HCT116 (cell line): ENCODE data around the gene TDRD10. TPM values are rescaled to one million over a fixed set of nuclear protein-coding genes. Genes with fewer than 3 reads are reported as not detected.

Experiments used
- ATAC-seq: fragments of 200-7000 bp; cut with Tn5 transposase; 2 replicates; pipeline ENCODE4 v1.9.1; 2020; ENCODE audit warnings: mild to moderate bottlenecking, moderate library complexity
- BruUV-seq: library from RNA; stranded (reverse); fragments of 400-500 nt; replicated peaks from 2 replicates; lab custom pipeline; 2021; lab: Mats Ljungman, UMichigan
- CTCF ChIA-PET: fragments of 300-600 bp; sonication (Branson Sonifier 250); formaldehyde crosslinking; loops from one replicate; lab custom pipeline; 2021; ENCODE audit warnings: antibody characterized with exemption; lab: Charles Lee
- POLR2A ChIA-PET: fragments of 300-600, 350-600 bp; sonication (Branson Sonifier 250); formaldehyde crosslinking; loops from one replicate; lab custom pipeline; 2021; ENCODE audit warnings: antibody characterized with exemption; lab: Charles Lee
- RAD21 ChIA-PET, 2 experiments: fragments of 300-600 bp; sonication (Branson Sonifier 250); formaldehyde crosslinking; loops; one replicate each; lab custom pipeline; 2023; ENCODE audit warnings: low total read pairs in 2 of 2; ENCODE audit not compliant: uncharacterized antibody in 2 of 2, unreplicated experiment in 2 of 2, low non-redundant PET in 1 of 2; lab: Charles Lee
- DNase-seq: peaks from one replicate; pipeline ENCODE4 v3.0.0-alpha.2; 2010; ENCODE audit warnings: low read depth, low spot score
- H2AFZ ChIP-seq: fragments of 200-600 bp; shearing (Covaris generic), sonication (generic); 2 replicates; pipeline ENCODE4 v1.6.1; 2017; ENCODE audit warnings: low read depth, mixed run types, mixed read lengths, antibody characterized with exemption, low read length; ENCODE audit not compliant: poor library complexity, severe bottlenecking
- H3K27ac ChIP-seq: 2 replicates; pipeline ENCODE4 v1.5.1; 2012; ENCODE audit warnings: low read depth, low read length
- H3K27me3 ChIP-seq: fragments of 200-600 bp; sonication (generic); 2 replicates; pipeline ENCODE4 v1.6.1; 2016; ENCODE audit warnings: mixed run types, low read length, mixed read lengths; ENCODE audit not compliant: insufficient read depth
- H3K36me3 ChIP-seq, 2 experiments: fragments of 200-500 bp in 1 of 2; fragments of 200-600 bp in 1 of 2; sonication (Bioruptor generic) in 1 of 2; sonication (generic) in 1 of 2; 2 replicates each; pipeline versions ENCODE4 v1.5.1 to v1.6.1; 2014 to 2016; ENCODE audit warnings: low read length in 2 of 2, inconsistent platforms in 1 of 2, mixed read lengths in 1 of 2, mixed run types in 1 of 2; ENCODE audit not compliant: insufficient read depth in 2 of 2, control insufficient read depth in 1 of 2
- H3K4me1 ChIP-seq, 2 experiments: fragments of 200-600 bp in 1 of 2; sonication (generic) in 1 of 2; 2 replicates each; pipeline versions ENCODE4 v1.5.1 to v1.6.1; 2012 to 2017; ENCODE audit warnings: low read length in 2 of 2, inconsistent platforms in 1 of 2, mild to moderate bottlenecking in 1 of 2, mixed read lengths in 1 of 2, mixed run types in 1 of 2, moderate library complexity in 1 of 2; ENCODE audit not compliant: insufficient read depth in 2 of 2, control insufficient read depth in 1 of 2
- H3K4me2 ChIP-seq: fragments of 200-600 bp; sonication (generic); 2 replicates; pipeline ENCODE4 v1.6.1; 2017; ENCODE audit warnings: mixed run types, low read length, mixed read lengths
- H3K4me3 ChIP-seq, 2 experiments: fragments of 200-600 bp in 1 of 2; sonication (generic) in 1 of 2; replicated peaks in 1 of 2; 2 replicates each; pipeline ENCODE4 v1.5.1; 2011 to 2016; ENCODE audit warnings: low read length in 2 of 2, control low read depth in 1 of 2, low read depth in 1 of 2, mild to moderate bottlenecking in 1 of 2, mixed read lengths in 1 of 2, mixed run types in 1 of 2
- H3K79me2 ChIP-seq: fragments of 200-600 bp; sonication (generic); 2 replicates; pipeline ENCODE4 v1.6.1; 2017; ENCODE audit warnings: mild to moderate bottlenecking, mixed run types, low read length, moderate library complexity, mixed read lengths; ENCODE audit not compliant: insufficient read depth
- H3K9ac ChIP-seq: fragments of 200-600 bp; sonication (generic); 2 replicates; pipeline ENCODE4 v1.6.1; 2016; ENCODE audit warnings: low read length, mixed read lengths
- H3K9me2 ChIP-seq: fragments of 200-600 bp; sonication (generic), shearing (Covaris generic); 2 replicates; pipeline ENCODE4 v1.6.1; 2017; ENCODE audit warnings: mixed run types, mild to moderate bottlenecking, moderate library complexity; ENCODE audit not compliant: insufficient read depth
- H3K9me3 ChIP-seq, 2 experiments: fragments of 200-500 bp in 1 of 2; fragments of 200-600 bp in 1 of 2; sonication (Bioruptor generic) in 1 of 2; sonication (generic) in 1 of 2; 2 replicates each; pipeline ENCODE4 v1.6.1; 2014 to 2017; ENCODE audit warnings: low read length in 2 of 2, mixed read lengths in 2 of 2, inconsistent platforms in 1 of 2, low read depth in 1 of 2, mild to moderate bottlenecking in 1 of 2, mixed run types in 1 of 2, moderate library complexity in 1 of 2; ENCODE audit not compliant: control insufficient read depth in 1 of 2, insufficient read depth in 1 of 2
- H4K20me1 ChIP-seq: fragments of 200-600 bp; sonication (generic), shearing (Covaris generic); 2 replicates; pipeline ENCODE4 v1.6.1; 2017; ENCODE audit warnings: mixed run types, mild to moderate bottlenecking, moderate library complexity; ENCODE audit not compliant: insufficient read depth
- ATF3 ChIP-seq: IDR thresholded peaks from 2 replicates; pipeline ENCODE4 v1.6.1; 2012
- CEBPB ChIP-seq: IDR thresholded peaks from 2 replicates; pipeline ENCODE4 v1.6.1; 2012; ENCODE audit warnings: low read depth
- ELF1 ChIP-seq: IDR thresholded peaks from 2 replicates; pipeline ENCODE4 v1.6.1; 2012; ENCODE audit warnings: low read depth, borderline replicate concordance
- EZH2phosphoT487 ChIP-seq: fragments of 200-600 bp; IDR thresholded peaks from 2 replicates; pipeline ENCODE4 v1.6.1; 2018; ENCODE audit warnings: antibody characterized with exemption, borderline replicate concordance
- FOSL1 ChIP-seq: IDR thresholded peaks from 2 replicates; pipeline ENCODE4 v1.6.1; 2012; ENCODE audit warnings: low read depth
- JUND ChIP-seq: IDR thresholded peaks from 2 replicates; pipeline ENCODE4 v1.6.1; 2012
- MAX ChIP-seq: IDR thresholded peaks from 2 replicates; pipeline ENCODE4 v1.6.1; 2012
- POLR2A ChIP-seq: IDR thresholded peaks from 2 replicates; pipeline ENCODE4 v1.7.0; 2011; ENCODE audit warnings: borderline replicate concordance; ENCODE audit not compliant: insufficient read depth, insufficient read length; ENCODE audit errors: extremely low read depth
- POLR2AphosphoS5 ChIP-seq: IDR thresholded peaks from 2 replicates; pipeline ENCODE4 v1.6.1; 2011; ENCODE audit warnings: mild to moderate bottlenecking, low read depth, low read length, moderate library complexity
- REST ChIP-seq: IDR thresholded peaks from 2 replicates; pipeline ENCODE4 v1.6.1; 2012; ENCODE audit warnings: low read depth
- SIN3A ChIP-seq: IDR thresholded peaks from 2 replicates; pipeline ENCODE4 v1.6.1; 2012; ENCODE audit warnings: low read depth
- SP1 ChIP-seq: IDR thresholded peaks from 2 replicates; pipeline ENCODE4 v1.6.1; 2012; ENCODE audit warnings: low read depth
- SRF ChIP-seq: IDR thresholded peaks from 2 replicates; pipeline ENCODE4 v1.6.1; 2012; ENCODE audit warnings: low read depth
- TCF7L2 ChIP-seq: IDR thresholded peaks from 2 replicates; pipeline ENCODE4 v1.7.0; 2011; ENCODE audit warnings: borderline replicate concordance, inconsistent platforms; ENCODE audit not compliant: insufficient read depth, insufficient read length; ENCODE audit errors: extremely low read depth
- YY1 ChIP-seq: IDR thresholded peaks from 2 replicates; pipeline ENCODE4 v1.6.1; 2011; ENCODE audit warnings: low read length, low read depth, moderate library complexity, mild to moderate bottlenecking; ENCODE audit not compliant: insufficient replicate concordance; ENCODE audit errors: extremely low read depth
- ZBTB33 ChIP-seq: IDR thresholded peaks from 2 replicates; pipeline ENCODE4 v1.6.1; 2011; ENCODE audit warnings: mild to moderate bottlenecking, low read length, moderate library complexity; ENCODE audit not compliant: insufficient replicate concordance; ENCODE audit errors: extremely low read depth
- ZFX ChIP-seq: fragments of 450-650 bp; IDR thresholded peaks from 2 replicates; pipeline ENCODE4 v1.6.1; 2017
- intact Hi-C: fragments of 100-400 bp; cut with micrococcal nuclease; formaldehyde crosslinking; loops from 2 replicates; pipeline ENCODE4 v1.10.0; 2022
- total RNA-seq: library from RNA; stranded (reverse); gene quantifications from one replicate; pipeline ENCODE4 v1.2.1, GENCODE V29; 2021; ENCODE audit not compliant: unreplicated experiment

TDRD10 gene
- total RNA-seq, 1 experiment from 2014 or later = not detected

- Histone ChIP-seq H2AFZ (no peak overlapping the region), H3K9ac (no peak overlapping the region), H3K4me3 (no peak overlapping the region), H3K9me2 (no peaks in the 10 kb centered on the region), H3K27me3 (peaks cover 13% of the 10 kb centered on the region), H3K4me1 (peaks cover 0 to 4% of the 10 kb centered on the region in 2 experiments; a peak in 2 of 4 replicates), H3K27ac (no peak overlapping the region), H3K79me2 (no peaks in the 10 kb centered on the region), H4K20me1 (no peaks in the 10 kb centered on the region), H3K36me3 (no peaks in the 10 kb centered on the region), H3K9me3 (no peaks in the 10 kb centered on the region), H3K4me2 (no peak overlapping the region)
- no TSS peak for BruUV-seq
- RAD21 ChIA-PET = no interaction called here
- intact Hi-C loops = no loop called here
- no peak for ATAC-seq
- POLR2A ChIA-PET = no interaction called here
- no peak for TF ChIP-seq SP1
- no peak for TF ChIP-seq EZH2phosphoT487
- TF ChIP-seq TCF7L2 = no peak
- TF ChIP-seq ZBTB33 = no peak
- TF ChIP-seq ELF1 = no peak
- TF ChIP-seq CEBPB = no peak
- no peak for TF ChIP-seq YY1
- no peak for TF ChIP-seq SRF
- TF ChIP-seq POLR2AphosphoS5 = no peak
- no peak for TF ChIP-seq JUND
- no peak for TF ChIP-seq MAX
- no peak for TF ChIP-seq REST
- TF ChIP-seq SIN3A = no peak
- TF ChIP-seq POLR2A = no peak
- TF ChIP-seq ATF3 = no peak
- no peak for TF ChIP-seq FOSL1
- no peak for TF ChIP-seq ZFX
- DNase-seq = no peak
- CTCF ChIA-PET = no interaction called here
These were observed 69.9 kb downstream of the TDRD10 start for GRCh38 chr1:154571964-154572288.
